GM21367 (cell line): ENCODE data around the gene RNF227.
"Not testable (repeated sequence)": the region's sequence is repeated elsewhere in the genome, so short reads cannot be mapped to it uniquely, and the experiment has no call there.

Source experiments
- ATAC-seq: cut with Tn5 transposase; IDR thresholded peaks from one replicate; pipeline ENCODE4 v1.9.1; 2021; ENCODE audit not compliant: unreplicated experiment

RNF227 gene

GRCh38 chr17:7915611-7916384 is at the start of gene RNF227:
TSS of gene RNF227 (minus strand) at chr17:7916289. CDS start at chr17:7916195, 94 bp downstream.
- peak; percentile 58 for ATAC-seq

GRCh38 chr17:7961421-7961820 is 45.3 kb upstream of the RNF227 start:
- ATAC-seq = no peak

GRCh38 chr17:7959503-7960253 is 43.6 kb upstream of the RNF227 start:
- no peak for ATAC-seq

- no peak for ATAC-seq
Observed at GRCh38 chr17:7956228-7956965, 40.3 kb upstream of the RNF227 start.

GRCh38 chr17:7955414-7956227 is 39.5 kb upstream of the RNF227 start:
- ATAC-seq = no peak

GRCh38 chr17:7953266-7953665 is 37.2 kb upstream of the RNF227 start:
- not testable (repeated sequence) for ATAC-seq

GRCh38 chr17:7951143-7951792 is 35.2 kb upstream of the RNF227 start:
- no peak for ATAC-seq

GRCh38 chr17:7950578-7950977 is 34.5 kb upstream of the RNF227 start:
- no peak for ATAC-seq

- no peak for ATAC-seq
Observed at GRCh38 chr17:7947651-7948050, 31.6 kb upstream of the RNF227 start.

GRCh38 chr17:7946441-7946840 is 30.4 kb upstream of the RNF227 start:
- ATAC-seq = no peak

GRCh38 chr17:7945651-7946050 is 29.6 kb upstream of the RNF227 start:
- ATAC-seq = no peak

- ATAC-seq = no peak
Observed at GRCh38 chr17:7944326-7944725, 28.2 kb upstream of the RNF227 start.

GRCh38 chr17:7943291-7943690 is 27.2 kb upstream of the RNF227 start:
- ATAC-seq = no peak

GRCh38 chr17:7940743-7941142 is 24.7 kb upstream of the RNF227 start:
- ATAC-seq = no peak

- no peak for ATAC-seq
Observed at GRCh38 chr17:7940034-7940433, 23.9 kb upstream of the RNF227 start.

GRCh38 chr17:7935859-7936258 is 19.8 kb upstream of the RNF227 start:
- no peak for ATAC-seq

GRCh38 chr17:7932949-7933348 is 16.9 kb upstream of the RNF227 start:
- ATAC-seq = no peak

GRCh38 chr17:7932483-7932891 is 16.4 kb upstream of the RNF227 start:
- ATAC-seq = no peak

GRCh38 chr17:7931709-7932482 is 15.8 kb upstream of the RNF227 start, which contains the start of the genes CNTROB and TRAPPC1:
TSS of gene CNTROB (plus strand) at chr17:7932206. CDS start at chr17:7933080, 874 bp downstream.
TSS of gene TRAPPC1 (minus strand) at chr17:7931946. CDS start at chr17:7931829, 117 bp downstream.
- peak; percentile 75 for ATAC-seq
